GM12865 (cell line): ENCODE data around the gene DAB1.

Source experiments
- DNase-seq: peaks from one replicate; pipeline ENCODE4 v3.0.0; 2010; ENCODE audit warnings: low read depth
- H3K4me3 ChIP-seq: 2 replicates; pipeline ENCODE4 v1.5.1; 2011; ENCODE audit warnings: mild to moderate bottlenecking, low read depth, low read length, control low read depth
- TF ChIP-seq, protein P1 (sequence below): IDR thresholded peaks from 2 replicates; pipeline ENCODE4 v1.5.1; 2011; ENCODE audit warnings: low read length, control low read depth, low read depth, inconsistent platforms; ENCODE audit not compliant: insufficient read depth; ENCODE audit errors: missing control alignments

Gene DAB1

GRCh38 chr1:57109883-57110282 lies 314.0 kb downstream of the DAB1 start:
- TF ChIP-seq, protein P1, sequence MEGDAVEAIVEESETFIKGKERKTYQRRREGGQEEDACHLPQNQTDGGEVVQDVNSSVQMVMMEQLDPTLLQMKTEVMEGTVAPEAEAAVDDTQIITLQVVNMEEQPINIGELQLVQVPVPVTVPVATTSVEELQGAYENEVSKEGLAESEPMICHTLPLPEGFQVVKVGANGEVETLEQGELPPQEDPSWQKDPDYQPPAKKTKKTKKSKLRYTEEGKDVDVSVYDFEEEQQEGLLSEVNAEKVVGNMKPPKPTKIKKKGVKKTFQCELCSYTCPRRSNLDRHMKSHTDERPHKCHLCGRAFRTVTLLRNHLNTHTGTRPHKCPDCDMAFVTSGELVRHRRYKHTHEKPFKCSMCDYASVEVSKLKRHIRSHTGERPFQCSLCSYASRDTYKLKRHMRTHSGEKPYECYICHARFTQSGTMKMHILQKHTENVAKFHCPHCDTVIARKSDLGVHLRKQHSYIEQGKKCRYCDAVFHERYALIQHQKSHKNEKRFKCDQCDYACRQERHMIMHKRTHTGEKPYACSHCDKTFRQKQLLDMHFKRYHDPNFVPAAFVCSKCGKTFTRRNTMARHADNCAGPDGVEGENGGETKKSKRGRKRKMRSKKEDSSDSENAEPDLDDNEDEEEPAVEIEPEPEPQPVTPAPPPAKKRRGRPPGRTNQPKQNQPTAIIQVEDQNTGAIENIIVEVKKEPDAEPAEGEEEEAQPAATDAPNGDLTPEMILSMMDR = no peak
- DNase-seq = no peak
- no peak overlapping the region for H3K4me3 ChIP-seq

GRCh38 chr1:57109247-57109646 lies 314.6 kb downstream of the DAB1 start:
- TF ChIP-seq, protein P1 = no peak
- H3K4me3 ChIP-seq = no peak overlapping the region
- no peak for DNase-seq

GRCh38 chr1:57106296-57106695 lies 317.6 kb downstream of the DAB1 start:
- DNase-seq = no peak
- no peak overlapping the region for H3K4me3 ChIP-seq
- TF ChIP-seq, protein P1 = no peak

- TF ChIP-seq, protein P1 = no peak
- H3K4me3 ChIP-seq = no peak overlapping the region
- no peak for DNase-seq
Observed at GRCh38 chr1:57102561-57103326, 321.1 kb downstream of the DAB1 start.

DNA sequence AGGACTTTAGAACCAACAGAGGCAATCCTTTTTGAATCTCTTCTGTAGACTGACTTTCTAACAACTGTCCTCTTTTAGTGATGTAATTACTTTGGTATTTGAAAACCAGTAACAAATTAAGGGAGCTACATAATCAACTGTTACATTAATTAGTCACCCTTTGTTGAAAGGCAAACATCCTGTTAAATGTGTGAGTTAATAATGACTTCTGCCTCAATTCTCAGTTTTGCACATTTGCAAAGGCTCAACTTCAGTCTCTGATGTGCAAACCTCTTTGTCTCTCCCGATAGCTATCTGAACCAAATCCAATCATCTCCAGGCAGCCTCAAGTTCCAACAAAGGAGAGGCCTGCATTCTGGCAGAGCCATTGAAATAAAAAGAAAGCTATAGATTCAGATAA lies 322.7 kb downstream of the DAB1 start:
- DNase-seq = no peak
- TF ChIP-seq, protein P1 = no peak
- no peak overlapping the region for H3K4me3 ChIP-seq

DNA sequence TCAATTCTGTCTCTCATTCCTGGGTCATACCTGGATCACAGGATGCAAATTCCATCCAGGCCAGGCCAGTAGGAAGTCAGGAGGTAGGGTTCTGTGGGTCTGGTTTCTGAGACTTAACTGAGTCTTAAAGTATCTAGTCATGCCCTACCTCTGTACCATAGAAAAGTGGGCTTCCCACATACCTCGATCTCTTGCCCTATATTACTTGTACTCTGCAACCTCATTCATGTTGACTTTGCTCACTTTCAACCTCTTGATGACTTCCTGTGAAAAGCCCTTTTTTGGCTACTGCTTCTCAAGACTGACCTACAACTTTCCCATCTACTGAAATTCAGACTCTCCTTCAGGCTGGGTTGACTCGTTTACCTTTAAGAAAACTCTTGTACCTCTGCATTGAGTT lies 329.1 kb downstream of the DAB1 start:
- no peak overlapping the region for H3K4me3 ChIP-seq
- TF ChIP-seq, protein P1 = no peak
- no peak for DNase-seq

DNA sequence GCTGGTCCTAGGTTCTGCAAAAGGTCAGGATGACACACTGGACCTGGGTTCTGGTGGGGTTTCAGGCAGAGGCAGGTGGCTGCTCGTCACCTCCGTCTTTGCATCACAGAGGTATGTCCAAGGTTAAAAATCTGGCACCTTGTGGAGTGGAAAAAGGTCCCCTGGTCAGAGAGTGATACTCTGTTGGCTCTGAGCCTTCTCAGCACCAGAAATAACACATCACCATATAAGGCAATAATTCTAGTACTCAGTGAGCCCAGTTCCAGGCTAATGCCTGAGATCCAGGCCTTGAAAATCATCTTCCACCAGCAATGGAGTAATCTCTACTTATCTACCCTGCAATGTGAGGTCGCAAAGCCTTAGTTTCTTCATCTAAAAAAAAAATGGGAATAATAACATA lies 330.7 kb downstream of the DAB1 start:
- H3K4me3 ChIP-seq = no peak overlapping the region
- TF ChIP-seq, protein P1 = no peak
- DNase-seq = no peak
